Ishikawa (cell line): ENCODE results near the gene KLHL14.

ENCODE experiments used
- MAX ChIP-seq: IDR thresholded peaks from 2 replicates; pipeline ENCODE4 v1.6.1; 2012
- RAD21 ChIP-seq: IDR thresholded peaks from 2 replicates; pipeline ENCODE4 v1.6.1; 2012; ENCODE audit warnings: low read depth
- TAF1 ChIP-seq: IDR thresholded peaks from 2 replicates; pipeline ENCODE4 v1.6.1; 2012; ENCODE audit warnings: low read depth, mild to moderate bottlenecking
- TCF12 ChIP-seq: IDR thresholded peaks from 2 replicates; pipeline ENCODE4 v1.6.1; 2012; ENCODE audit warnings: low read depth
- USF1 ChIP-seq: IDR thresholded peaks from 2 replicates; pipeline ENCODE4 v1.6.1; 2012
- YY1 ChIP-seq: IDR thresholded peaks from 2 replicates; pipeline ENCODE4 v1.6.1; 2012; ENCODE audit warnings: low read depth
- TF ChIP-seq, protein P1 (sequence below): IDR thresholded peaks from 2 replicates; pipeline ENCODE4 v1.6.1; 2012; ENCODE audit warnings: low read depth, mild to moderate bottlenecking

DNA sequence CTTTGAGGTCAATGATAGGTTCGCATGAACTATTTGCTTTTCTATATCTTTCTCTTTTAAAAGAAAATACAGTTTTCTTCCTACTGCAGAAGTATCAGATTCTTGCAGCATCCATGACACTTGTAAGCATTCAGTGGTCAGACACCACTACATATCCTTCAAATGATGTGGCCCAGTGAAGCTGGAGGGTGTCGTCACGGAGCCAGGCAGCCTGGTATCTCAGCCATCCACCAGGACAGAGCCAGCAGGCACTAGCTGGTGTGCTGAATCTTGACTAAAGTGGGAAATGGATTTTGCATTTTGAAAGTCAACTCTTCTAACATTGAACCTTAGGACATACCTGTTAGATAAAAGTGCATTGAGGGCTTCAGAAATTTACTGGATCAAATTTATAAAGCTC is 5.4 kb downstream of the KLHL14 start:
- TF ChIP-seq, protein P1, sequence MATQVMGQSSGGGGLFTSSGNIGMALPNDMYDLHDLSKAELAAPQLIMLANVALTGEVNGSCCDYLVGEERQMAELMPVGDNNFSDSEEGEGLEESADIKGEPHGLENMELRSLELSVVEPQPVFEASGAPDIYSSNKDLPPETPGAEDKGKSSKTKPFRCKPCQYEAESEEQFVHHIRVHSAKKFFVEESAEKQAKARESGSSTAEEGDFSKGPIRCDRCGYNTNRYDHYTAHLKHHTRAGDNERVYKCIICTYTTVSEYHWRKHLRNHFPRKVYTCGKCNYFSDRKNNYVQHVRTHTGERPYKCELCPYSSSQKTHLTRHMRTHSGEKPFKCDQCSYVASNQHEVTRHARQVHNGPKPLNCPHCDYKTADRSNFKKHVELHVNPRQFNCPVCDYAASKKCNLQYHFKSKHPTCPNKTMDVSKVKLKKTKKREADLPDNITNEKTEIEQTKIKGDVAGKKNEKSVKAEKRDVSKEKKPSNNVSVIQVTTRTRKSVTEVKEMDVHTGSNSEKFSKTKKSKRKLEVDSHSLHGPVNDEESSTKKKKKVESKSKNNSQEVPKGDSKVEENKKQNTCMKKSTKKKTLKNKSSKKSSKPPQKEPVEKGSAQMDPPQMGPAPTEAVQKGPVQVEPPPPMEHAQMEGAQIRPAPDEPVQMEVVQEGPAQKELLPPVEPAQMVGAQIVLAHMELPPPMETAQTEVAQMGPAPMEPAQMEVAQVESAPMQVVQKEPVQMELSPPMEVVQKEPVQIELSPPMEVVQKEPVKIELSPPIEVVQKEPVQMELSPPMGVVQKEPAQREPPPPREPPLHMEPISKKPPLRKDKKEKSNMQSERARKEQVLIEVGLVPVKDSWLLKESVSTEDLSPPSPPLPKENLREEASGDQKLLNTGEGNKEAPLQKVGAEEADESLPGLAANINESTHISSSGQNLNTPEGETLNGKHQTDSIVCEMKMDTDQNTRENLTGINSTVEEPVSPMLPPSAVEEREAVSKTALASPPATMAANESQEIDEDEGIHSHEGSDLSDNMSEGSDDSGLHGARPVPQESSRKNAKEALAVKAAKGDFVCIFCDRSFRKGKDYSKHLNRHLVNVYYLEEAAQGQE = no peak
- TF ChIP-seq TCF12 (no peak), RAD21 (no peak), TAF1 (no peak), MAX (no peak), YY1 (no peak), USF1 (no peak)
